ENCODE data around the gene LMAN2L.

LMAN2L gene

DNA sequence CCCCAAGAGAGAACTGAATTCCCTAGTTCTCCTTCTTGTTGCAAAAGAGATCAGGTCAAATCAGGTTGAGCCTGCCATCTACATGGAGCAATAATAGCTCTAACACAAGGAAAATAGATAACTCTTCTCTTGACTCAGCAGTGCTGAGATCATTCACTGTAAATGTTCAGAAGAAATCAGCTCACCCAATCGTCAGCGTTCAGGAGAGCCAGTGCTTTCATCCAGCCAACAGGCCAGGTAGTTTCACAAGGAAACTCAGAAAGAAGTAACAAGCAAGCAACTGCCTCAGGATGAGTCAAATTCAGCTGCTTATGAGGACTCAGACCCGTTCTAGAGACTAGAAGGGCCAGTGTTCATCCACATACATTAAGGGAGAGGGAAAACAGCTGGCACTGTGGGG is 5.9 kb downstream of the LMAN2L start:
- peaks cover 31% of the 10 kb centered on the region for H3K36me3 ChIP-seq (replicated peaks)
- no peak for DNase-seq
- no peak overlapping the region for H3K4me3 ChIP-seq (ENCODE audit: low read depth, low read length)
- TF ChIP-seq, protein P1, sequence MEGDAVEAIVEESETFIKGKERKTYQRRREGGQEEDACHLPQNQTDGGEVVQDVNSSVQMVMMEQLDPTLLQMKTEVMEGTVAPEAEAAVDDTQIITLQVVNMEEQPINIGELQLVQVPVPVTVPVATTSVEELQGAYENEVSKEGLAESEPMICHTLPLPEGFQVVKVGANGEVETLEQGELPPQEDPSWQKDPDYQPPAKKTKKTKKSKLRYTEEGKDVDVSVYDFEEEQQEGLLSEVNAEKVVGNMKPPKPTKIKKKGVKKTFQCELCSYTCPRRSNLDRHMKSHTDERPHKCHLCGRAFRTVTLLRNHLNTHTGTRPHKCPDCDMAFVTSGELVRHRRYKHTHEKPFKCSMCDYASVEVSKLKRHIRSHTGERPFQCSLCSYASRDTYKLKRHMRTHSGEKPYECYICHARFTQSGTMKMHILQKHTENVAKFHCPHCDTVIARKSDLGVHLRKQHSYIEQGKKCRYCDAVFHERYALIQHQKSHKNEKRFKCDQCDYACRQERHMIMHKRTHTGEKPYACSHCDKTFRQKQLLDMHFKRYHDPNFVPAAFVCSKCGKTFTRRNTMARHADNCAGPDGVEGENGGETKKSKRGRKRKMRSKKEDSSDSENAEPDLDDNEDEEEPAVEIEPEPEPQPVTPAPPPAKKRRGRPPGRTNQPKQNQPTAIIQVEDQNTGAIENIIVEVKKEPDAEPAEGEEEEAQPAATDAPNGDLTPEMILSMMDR (IDR thresholded peaks at IDR 0.05; ENCODE audit: low read depth, low read length, missing control alignments) = no peak
- H3K27me3 ChIP-seq (replicated peaks) = no peaks in the 10 kb centered on the region
- in situ Hi-C loops (cut with HindIII; ENCODE audit: low pct_ligation_motif_present, low sequenced_read_pairs) = no loop called here
- no peak overlapping the region for H3K27ac ChIP-seq

DNA sequence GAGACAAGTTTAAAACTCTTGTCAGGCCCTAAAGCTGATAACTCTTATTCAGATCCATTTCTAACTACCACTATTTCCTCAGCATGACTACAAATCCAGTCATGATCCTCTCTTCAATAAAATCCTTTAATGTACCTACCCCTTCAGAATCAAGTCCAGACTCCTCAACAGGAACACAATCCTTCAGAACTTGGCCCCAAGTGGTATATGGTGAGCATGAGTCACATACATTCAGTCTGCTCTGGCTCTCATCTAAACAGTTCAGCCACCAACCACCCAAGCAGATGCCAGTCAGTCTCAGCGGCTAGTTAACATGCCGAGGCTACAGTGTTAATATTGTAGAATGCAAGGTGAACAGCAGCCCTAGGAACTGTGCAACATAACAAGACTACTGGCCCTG is 9.7 kb downstream of the LMAN2L start:
- Histone ChIP-seq H3K27ac (no peak overlapping the region), H3K36me3 (replicated peaks) (peaks cover 43% of the 10 kb centered on the region), H3K4me3 (ENCODE audit: low read depth, low read length) (no peak overlapping the region), H3K27me3 (replicated peaks) (no peaks in the 10 kb centered on the region)
- in situ Hi-C loops (cut with HindIII; ENCODE audit: low pct_ligation_motif_present, low sequenced_read_pairs) = no loop called here
- peak; percentile 29 for DNase-seq
- TF ChIP-seq, protein P1 (IDR thresholded peaks at IDR 0.05; ENCODE audit: low read depth, low read length, missing control alignments) = no peak

DNA sequence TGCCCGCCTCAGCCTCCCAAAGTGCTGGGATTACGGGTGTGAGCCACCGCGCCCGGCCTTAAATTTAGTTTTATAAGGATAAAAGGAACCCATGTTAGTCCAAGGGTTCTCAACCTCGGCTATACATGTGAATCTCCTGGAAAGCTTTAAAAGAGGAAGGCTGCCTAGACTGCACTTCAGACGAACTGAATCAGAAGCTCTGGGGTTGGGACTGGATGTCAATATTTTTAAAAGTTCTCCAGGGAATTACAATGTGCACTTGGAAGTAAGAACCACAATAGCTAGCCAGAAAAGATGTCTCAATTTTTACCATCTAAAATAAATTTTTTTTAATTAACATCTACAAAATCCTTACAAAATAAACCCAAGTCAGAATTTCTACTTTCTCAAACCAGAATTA is 10.1 kb downstream of the LMAN2L start:
- in situ Hi-C loops (cut with HindIII; ENCODE audit: low pct_ligation_motif_present, low sequenced_read_pairs) = no loop called here
- DNase-seq = no peak
- Histone ChIP-seq H3K4me3 (ENCODE audit: low read depth, low read length) (no peak overlapping the region), H3K27ac (no peak overlapping the region), H3K27me3 (replicated peaks) (no peaks in the 10 kb centered on the region), H3K36me3 (replicated peaks) (peaks cover 43% of the 10 kb centered on the region)
- TF ChIP-seq, protein P1 (IDR thresholded peaks at IDR 0.05; ENCODE audit: low read depth, low read length, missing control alignments) = no peak

DNA sequence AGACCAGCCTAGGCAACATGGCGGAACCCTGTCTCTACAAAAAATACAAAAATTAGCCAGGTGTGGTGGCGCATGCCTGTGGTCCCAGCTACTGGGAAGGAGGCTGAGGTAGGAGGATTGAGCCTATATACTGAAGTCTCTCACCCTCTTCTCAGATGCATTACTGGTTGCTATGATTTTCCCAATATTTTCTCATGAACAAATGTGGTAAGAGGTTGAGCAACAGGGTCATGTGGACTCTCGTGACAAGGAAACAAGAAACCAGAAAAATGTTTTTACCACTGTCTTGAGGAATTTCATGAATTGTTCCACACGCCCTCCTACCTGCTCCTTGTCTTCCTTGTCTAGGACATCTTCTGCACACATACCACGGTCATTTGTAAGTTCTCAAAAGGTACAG is 12.4 kb downstream of the LMAN2L start:
- Histone ChIP-seq H3K27ac (no peak overlapping the region), H3K4me3 (ENCODE audit: low read depth, low read length) (no peak overlapping the region), H3K27me3 (replicated peaks) (no peaks in the 10 kb centered on the region), H3K36me3 (replicated peaks) (peaks cover 28% of the 10 kb centered on the region)
- DNase-seq = no peak
- in situ Hi-C loops (cut with HindIII; ENCODE audit: low pct_ligation_motif_present, low sequenced_read_pairs) = no loop called here
- TF ChIP-seq, protein P1 (IDR thresholded peaks at IDR 0.05; ENCODE audit: low read depth, low read length, missing control alignments) = no peak

DNA sequence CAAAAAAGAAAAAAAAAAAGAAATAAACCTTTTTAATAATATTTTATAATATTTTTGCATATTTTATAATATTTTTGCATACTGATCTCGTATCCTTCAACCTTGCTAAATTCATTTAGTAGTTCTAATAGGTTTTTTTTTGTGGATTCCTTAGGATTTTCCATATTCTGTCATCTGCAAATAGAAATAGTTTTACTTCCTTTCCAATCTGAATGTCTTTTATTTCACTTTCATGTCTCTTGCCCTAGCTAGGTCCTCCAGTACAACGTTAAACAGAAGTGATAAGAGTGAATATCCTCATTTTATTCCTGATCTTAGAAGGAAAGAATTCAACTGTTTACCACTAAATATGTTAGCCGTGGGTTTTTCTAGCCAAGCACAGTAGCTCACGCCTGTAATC is 13.7 kb downstream of the LMAN2L start:
- no peak for DNase-seq
- no peak overlapping the region for H3K27ac ChIP-seq
- in situ Hi-C loops (cut with HindIII; ENCODE audit: low pct_ligation_motif_present, low sequenced_read_pairs) = no loop called here
- H3K36me3 ChIP-seq (replicated peaks) = peaks cover 19% of the 10 kb centered on the region
- TF ChIP-seq, protein P1 (IDR thresholded peaks at IDR 0.05; ENCODE audit: low read depth, low read length, missing control alignments) = no peak
- H3K27me3 ChIP-seq (replicated peaks) = no peaks in the 10 kb centered on the region
- no peak overlapping the region for H3K4me3 ChIP-seq (ENCODE audit: low read depth, low read length)

DNA sequence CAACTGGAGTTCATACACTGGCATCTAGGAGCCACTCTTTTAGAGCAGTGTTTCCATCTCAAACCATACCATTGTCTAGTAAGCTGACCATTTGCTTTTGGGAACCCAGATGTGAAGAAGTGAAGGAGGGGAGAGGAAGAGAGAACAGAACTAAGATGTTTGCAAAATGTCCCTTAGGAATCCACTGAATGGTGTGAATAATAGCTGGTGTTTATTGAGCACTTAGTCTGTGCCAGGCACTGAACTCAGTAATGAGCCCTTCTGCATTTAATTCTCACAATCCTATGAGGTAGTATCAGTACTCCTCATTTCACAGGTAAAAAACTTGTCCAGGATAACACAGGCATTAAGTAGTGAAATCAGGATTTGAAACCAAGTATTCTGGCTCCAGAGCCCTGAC is 23.5 kb downstream of the LMAN2L start:
- TF ChIP-seq, protein P1 (IDR thresholded peaks at IDR 0.05; ENCODE audit: low read depth, low read length, missing control alignments) = no peak
- no peak overlapping the region for H3K27ac ChIP-seq
- H3K4me3 ChIP-seq (ENCODE audit: low read depth, low read length) = no peak overlapping the region
- H3K27me3 ChIP-seq (replicated peaks) = no peaks in the 10 kb centered on the region
- no peaks in the 10 kb centered on the region for H3K36me3 ChIP-seq (replicated peaks)
- no peak for DNase-seq
- in situ Hi-C loops (cut with HindIII; ENCODE audit: low pct_ligation_motif_present, low sequenced_read_pairs) = no loop called here

All from brain microvascular endothelial cell (primary cell).